SK-N-SH treated with all-trans-retinoic acid at 6 μM for 48 hours (cell line): ENCODE data around the gene TAF1L.

Experiments
- ATAC-seq: fragments of 200-7000 bp; cut with Tn5 transposase; 3 replicates; pipeline ENCODE4 v1.9.1; 2020; ENCODE audit warnings: mild to moderate bottlenecking, moderate library complexity
- CREB5 ChIP-seq: fragments of 250-450 bp; sonication (Bioruptor Pico); IDR thresholded peaks from 2 replicates; pipeline ENCODE4 v1.5.1; 2020; ENCODE audit warnings: low read depth, mild to moderate bottlenecking, moderate library complexity
- CSDC2 ChIP-seq: fragments of 250-450 bp; sonication (Bioruptor Pico); IDR thresholded peaks from 2 replicates; pipeline ENCODE4 v1.5.0; 2020; ENCODE audit warnings: mild to moderate bottlenecking, moderate library complexity
- ESRRG ChIP-seq: fragments of 250-450 bp; sonication (Bioruptor Pico); IDR thresholded peaks from 2 replicates; pipeline ENCODE4 v1.6.1; 2021; ENCODE audit warnings: mild to moderate bottlenecking
- GLIS3 ChIP-seq: fragments of 250-450 bp; sonication (Bioruptor Pico); IDR thresholded peaks from 2 replicates; pipeline ENCODE4 v1.5.0; 2020; ENCODE audit warnings: mild to moderate bottlenecking, moderate library complexity
- ISL1 ChIP-seq: fragments of 250-450 bp; sonication (Bioruptor Pico); IDR thresholded peaks from 2 replicates; pipeline ENCODE4 v2.1.2; 2022; ENCODE audit warnings: mild to moderate bottlenecking, moderate library complexity
- POU6F1 ChIP-seq: fragments of 250-450 bp; sonication (Bioruptor Pico); IDR thresholded peaks from 2 replicates; pipeline ENCODE4 v1.8.0; 2021; ENCODE audit warnings: low read depth, mild to moderate bottlenecking, moderate library complexity, borderline replicate concordance
- PPARA ChIP-seq: fragments of 250-450 bp; sonication (Bioruptor Pico); IDR thresholded peaks from 2 replicates; pipeline ENCODE4 v1.5.0; 2020; ENCODE audit warnings: mild to moderate bottlenecking, borderline replicate concordance
- RARB ChIP-seq: fragments of 250-450 bp; sonication (Bioruptor Pico); IDR thresholded peaks from 2 replicates; pipeline ENCODE4 v1.8.0; 2021; ENCODE audit warnings: mild to moderate bottlenecking, moderate library complexity
- SNAI2 ChIP-seq: fragments of 250-450 bp; sonication (Bioruptor Pico); IDR thresholded peaks from 2 replicates; pipeline ENCODE4 v1.5.0; 2020; ENCODE audit warnings: mild to moderate bottlenecking, moderate library complexity
- TCF4 ChIP-seq: fragments of 250-450 bp; sonication (Bioruptor Pico); IDR thresholded peaks from 2 replicates; pipeline ENCODE4 v1.8.0; 2021; ENCODE audit warnings: mild to moderate bottlenecking, moderate library complexity, borderline replicate concordance
- TOX ChIP-seq: fragments of 250-450 bp; sonication (Bioruptor Pico); IDR thresholded peaks from 2 replicates; pipeline ENCODE4 v1.8.0; 2021; ENCODE audit warnings: mild to moderate bottlenecking, moderate library complexity, borderline replicate concordance
- TSHZ2 ChIP-seq: fragments of 250-450 bp; sonication (Bioruptor Pico); IDR thresholded peaks from 2 replicates; pipeline ENCODE4 v1.5.0; 2020; ENCODE audit warnings: mild to moderate bottlenecking, moderate library complexity
- ZC3H10 ChIP-seq: fragments of 250-450 bp; sonication (Bioruptor Pico); IDR thresholded peaks from 2 replicates; pipeline ENCODE4 v1.5.1; 2021; ENCODE audit warnings: mild to moderate bottlenecking, moderate library complexity
- ZFP3 ChIP-seq: fragments of 250-450 bp; sonication (Bioruptor Pico); IDR thresholded peaks from 2 replicates; pipeline ENCODE4 v1.5.0; 2020; ENCODE audit warnings: mild to moderate bottlenecking, moderate library complexity
- ZFP30 ChIP-seq: fragments of 450-650 bp; formaldehyde crosslinking; IDR thresholded peaks from 2 replicates; pipeline ENCODE4 v1.5.0; 2022; ENCODE audit warnings: mild to moderate bottlenecking, moderate library complexity
- ZNF565 ChIP-seq: fragments of 450-650 bp; formaldehyde crosslinking; conservative IDR thresholded peaks from 2 replicates; pipeline ENCODE4 v1.5.0; 2020; ENCODE audit warnings: low read depth, mild to moderate bottlenecking, moderate library complexity

Gene TAF1L

GRCh38 chr9:32635362-32635761 lies at the start of gene TAF1L:
Gene TAF1L (minus strand): TSS chr9:32635669. CDS start chr9:32635579, 90 bp downstream.
- ATAC-seq = no peak
- TF ChIP-seq ISL1 (CRISPR knock-in tag) (no peak), SNAI2 (CRISPR knock-in tag) (no peak), RARB (CRISPR knock-in tag) (no peak), ESRRG (CRISPR knock-in tag) (no peak), GLIS3 (CRISPR knock-in tag) (no peak), TCF4 (CRISPR knock-in tag) (no peak), ZFP3 (CRISPR knock-in tag) (no peak)

- TF ChIP-seq ZFP30 (CRISPR knock-in tag) (no peak), POU6F1 (no peak), ZFP3 (CRISPR knock-in tag) (no peak), PPARA (CRISPR knock-in tag) (no peak), TOX (no peak), ZNF565 (CRISPR knock-in tag) (no peak), SNAI2 (CRISPR knock-in tag) (no peak), ISL1 (CRISPR knock-in tag) (no peak), ESRRG (CRISPR knock-in tag) (no peak), CSDC2 (CRISPR knock-in tag) (no peak), GLIS3 (CRISPR knock-in tag) (no peak), ZC3H10 (no peak), TSHZ2 (CRISPR knock-in tag) (no peak), RARB (CRISPR knock-in tag) (no peak)
- no peak for ATAC-seq
These were observed 46.3 kb upstream of the TAF1L start for GRCh38 chr9:32681751-32682150.

GRCh38 chr9:32677931-32678330 lies 42.5 kb upstream of the TAF1L start:
- ATAC-seq = no peak
- TF ChIP-seq CSDC2 (CRISPR knock-in tag) = no peak
- no peak for TF ChIP-seq RARB (CRISPR knock-in tag)
- no peak for TF ChIP-seq ZFP30 (CRISPR knock-in tag)
- no peak for TF ChIP-seq POU6F1
- no peak for TF ChIP-seq TSHZ2 (CRISPR knock-in tag)
- TF ChIP-seq, all 23 proteins: peak for 0

- ATAC-seq = no peak
- TF ChIP-seq ZFP30 (CRISPR knock-in tag) = no peak
- TF ChIP-seq CREB5 (CRISPR knock-in tag) = no peak
- no peak for TF ChIP-seq POU6F1
- TF ChIP-seq, all 23 proteins: peak for 0
These were observed 37.0 kb upstream of the TAF1L start for GRCh38 chr9:32672469-32672868.
